Lower lobe of right lung (tissue), 2 donors: ENCODE measurements around the gene CRYBA2. TPM values are rescaled to one million over a fixed set of nuclear protein-coding genes. Genes with fewer than 3 reads are reported as not detected.

Experiments used
- ATAC-seq, 2 donors: fragments of 200-7000 bp; cut with Tn5 transposase; one replicate each; pipeline ENCODE4 v1.9.1; 2020 to 2022; ENCODE audit warnings: mild to moderate bottlenecking in 2 of 2, moderate library complexity in 2 of 2
- DNase-seq: peaks from one replicate; pipeline ENCODE4 v3.0.0-alpha.2; 2020
- H3K27ac ChIP-seq: fragments of 200-600 bp; one replicate; pipeline ENCODE4 v1.8.0; 2022
- H3K27me3 ChIP-seq: fragments of 200-600 bp; one replicate; pipeline ENCODE4 v1.8.0; 2022; ENCODE audit warnings: low read depth
- H3K36me3 ChIP-seq: fragments of 200-600 bp; one replicate; pipeline ENCODE4 v1.8.0; 2022; ENCODE audit warnings: mild to moderate bottlenecking
- H3K4me1 ChIP-seq: fragments of 200-600 bp; one replicate; pipeline ENCODE4 v1.8.0; 2022
- H3K4me3 ChIP-seq: fragments of 200-600 bp; one replicate; pipeline ENCODE4 v1.8.0; 2022; ENCODE audit warnings: mild to moderate bottlenecking
- H3K9me3 ChIP-seq: fragments of 200-600 bp; one replicate; pipeline ENCODE4 v1.8.0; 2022
- CTCF ChIP-seq: fragments of 200-600 bp; IDR thresholded peaks from one replicate; pipeline ENCODE4 v1.8.0; 2022; ENCODE audit warnings: antibody characterized with exemption, mild to moderate bottlenecking
- intact Hi-C: fragments of 100-400 bp; cut with DNase I; formaldehyde crosslinking; loops from one replicate; pipeline ENCODE4 v1.11.0; 2022
- total RNA-seq: library from RNA; stranded (reverse); fragmentation: NEBNext Ultra II Directional; extraction: Animal tissue kit (Norgen Biotek cat#: 25700); gene quantifications from one replicate; pipeline ENCODE4 v1.2.1, GENCODE V29; 2021
- donor health status: DM: no; HTN: yes; CAD: no; lungs with severe emphysema.

CRYBA2 gene
- total RNA-seq, 1 donor from 2014 or later, result not detected

GRCh38 chr2:218997731-218998130 is 4.5 kb upstream of the CRYBA2 start:
- no peak for TF ChIP-seq CTCF
- intact Hi-C loops, result no loop called here
- peaks cover 90% of the 10 kb centered on the region for H3K27me3 ChIP-seq
- H3K36me3 ChIP-seq, result no peaks in the 10 kb centered on the region
- no peak overlapping the region for H3K4me3 ChIP-seq
- ATAC-seq, result no peak
- no peak for DNase-seq
- H3K9me3 ChIP-seq, result no peaks in the 10 kb centered on the region
- peaks cover 44% of the 10 kb centered on the region for H3K4me1 ChIP-seq
- no peak overlapping the region for H3K27ac ChIP-seq

- intact Hi-C loops, result no loop called here
- H3K4me3 ChIP-seq, result no peak overlapping the region
- no peak for DNase-seq
Observed at GRCh38 chr2:218996937-218997336, 3.7 kb upstream of the CRYBA2 start.

GRCh38 chr2:218995972-218996711 is 2.9 kb upstream of the CRYBA2 start:
- Histone ChIP-seq H3K36me3 (no peaks in the 10 kb centered on the region), H3K27ac (no peak overlapping the region), H3K4me1 (peaks cover 30% of the 10 kb centered on the region), H3K4me3 (peak overlapping the region; percentile 44), H3K9me3 (no peaks in the 10 kb centered on the region), H3K27me3 (peaks cover 90% of the 10 kb centered on the region)
- intact Hi-C loops, result no loop called here
- DNase-seq (peak; percentile 92), ATAC-seq (peak; percentile 92 to 94)
- peak; percentile 82 for TF ChIP-seq CTCF

More at GRCh38 chr2:218996937-218997336, 3.7 kb upstream of the CRYBA2 start:
- H3K27me3 ChIP-seq, result peaks cover 90% of the 10 kb centered on the region
- no peaks in the 10 kb centered on the region for H3K9me3 ChIP-seq
- H3K36me3 ChIP-seq, result no peaks in the 10 kb centered on the region
- no peak overlapping the region for H3K27ac ChIP-seq
- no peak for ATAC-seq
- H3K4me1 ChIP-seq, result peaks cover 38% of the 10 kb centered on the region
- TF ChIP-seq CTCF, result no peak

GRCh38 chr2:218995561-218995960 is 2.3 kb upstream of the CRYBA2 start:
- Histone ChIP-seq H3K27ac (no peak overlapping the region), H3K36me3 (no peaks in the 10 kb centered on the region), H3K27me3 (peaks cover 90% of the 10 kb centered on the region), H3K4me3 (no peak overlapping the region), H3K9me3 (no peaks in the 10 kb centered on the region), H3K4me1 (peaks cover 28% of the 10 kb centered on the region)
- DNase-seq (no peak), ATAC-seq (no peak)
- no peak for TF ChIP-seq CTCF
- intact Hi-C loops, result no loop called here

- H3K9me3 ChIP-seq, result no peaks in the 10 kb centered on the region
- H3K27me3 ChIP-seq, result peaks cover 98% of the 10 kb centered on the region
- intact Hi-C loops, result no loop called here
- H3K27ac ChIP-seq, result no peak overlapping the region
- H3K36me3 ChIP-seq, result no peaks in the 10 kb centered on the region
- no peak for DNase-seq
- H3K4me1 ChIP-seq, result peaks cover 28% of the 10 kb centered on the region
- TF ChIP-seq CTCF, result no peak
- H3K4me3 ChIP-seq, result peak overlapping the region; percentile 47
- peak in 1 of 2 donors; percentile 2 for ATAC-seq
Observed at GRCh38 chr2:218992703-218993344, 398 bp downstream of the CRYBA2 start.
